NCI-H1417 (cell line): ENCODE results near the gene PSMC1.
A peak's percentile ranks its signal among the peaks of the same experiment; 100 is the strongest.
"Not testable (repeated sequence)": the region's sequence is repeated elsewhere in the genome, so short reads cannot be mapped to it uniquely, and the experiment has no call there.

Source experiments
- DNase-seq, 3 experiments: peaks; one replicate each; lab custom pipeline; 2025; lab: John Stamatoyannopoulos, UW

The PSMC1 gene

GRCh38 chr14:90256354-90257131 lies at the start of gene PSMC1:
Gene PSMC1, plus strand, starts transcription at chr14:90256553. Its CDS starts 45 bp downstream, at chr14:90256598.
- DNase-seq: peak; percentile 91 to 97 (median 96)

GRCh38 chr14:90213099-90213748 lies 43.1 kb upstream of the PSMC1 start:
- DNase-seq: no peak

GRCh38 chr14:90228478-90228877 lies 27.9 kb upstream of the PSMC1 start:
- DNase-seq: no peak

GRCh38 chr14:90229942-90230341 lies 26.4 kb upstream of the PSMC1 start:
- not testable (repeated sequence) for DNase-seq

- DNase-seq: peak; percentile 72 to 85 (median 77)
These were observed 21.0 kb upstream of the PSMC1 start for GRCh38 chr14:90235179-90235976.

GRCh38 chr14:90239139-90239538 lies 17.2 kb upstream of the PSMC1 start:
- no peak for DNase-seq

- DNase-seq: no peak
These were observed 13.9 kb upstream of the PSMC1 start for GRCh38 chr14:90242444-90242843.

- no peak for DNase-seq
These were observed 9.4 kb upstream of the PSMC1 start for GRCh38 chr14:90246936-90247335.

- not testable (repeated sequence) for DNase-seq
These were observed 8.9 kb upstream of the PSMC1 start for GRCh38 chr14:90247441-90247840.

- DNase-seq: no peak
These were observed 7.8 kb upstream of the PSMC1 start for GRCh38 chr14:90248594-90248993.

GRCh38 chr14:90253826-90254225 lies 2.5 kb upstream of the PSMC1 start:
- DNase-seq: no peak

- no peak for DNase-seq
These were observed 482 bp upstream of the PSMC1 start for GRCh38 chr14:90255871-90256270.

- no peak for DNase-seq
These were observed 7.5 kb downstream of the PSMC1 start for GRCh38 chr14:90263748-90264449.

GRCh38 chr14:90266441-90267154 lies 10.2 kb downstream of the PSMC1 start:
- no peak for DNase-seq

GRCh38 chr14:90268420-90268819 lies 12.1 kb downstream of the PSMC1 start:
- no peak for DNase-seq

GRCh38 chr14:90272523-90272922 lies 16.2 kb downstream of the PSMC1 start:
- no peak for DNase-seq

- DNase-seq: no peak
These were observed 17.2 kb downstream of the PSMC1 start for GRCh38 chr14:90273532-90273931.

GRCh38 chr14:90274019-90274418 lies 17.7 kb downstream of the PSMC1 start:
- DNase-seq: no peak

GRCh38 chr14:90274808-90275457 lies 18.6 kb downstream of the PSMC1 start:
- no peak for DNase-seq

GRCh38 chr14:90275458-90275814 lies 19.1 kb downstream of the PSMC1 start:
- no peak for DNase-seq

GRCh38 chr14:90275820-90276219 lies 19.5 kb downstream of the PSMC1 start:
- no peak for DNase-seq
